Activated gamma-delta T cell treated with Interleukin-2 at 50 U/mL for 16 hours (primary cell): ENCODE measurements around the gene PML.

ENCODE experiments used
- DNase-seq: peaks from one replicate; pipeline ENCODE4 v3.0.0-alpha.2; 2020

PML gene, protein sequence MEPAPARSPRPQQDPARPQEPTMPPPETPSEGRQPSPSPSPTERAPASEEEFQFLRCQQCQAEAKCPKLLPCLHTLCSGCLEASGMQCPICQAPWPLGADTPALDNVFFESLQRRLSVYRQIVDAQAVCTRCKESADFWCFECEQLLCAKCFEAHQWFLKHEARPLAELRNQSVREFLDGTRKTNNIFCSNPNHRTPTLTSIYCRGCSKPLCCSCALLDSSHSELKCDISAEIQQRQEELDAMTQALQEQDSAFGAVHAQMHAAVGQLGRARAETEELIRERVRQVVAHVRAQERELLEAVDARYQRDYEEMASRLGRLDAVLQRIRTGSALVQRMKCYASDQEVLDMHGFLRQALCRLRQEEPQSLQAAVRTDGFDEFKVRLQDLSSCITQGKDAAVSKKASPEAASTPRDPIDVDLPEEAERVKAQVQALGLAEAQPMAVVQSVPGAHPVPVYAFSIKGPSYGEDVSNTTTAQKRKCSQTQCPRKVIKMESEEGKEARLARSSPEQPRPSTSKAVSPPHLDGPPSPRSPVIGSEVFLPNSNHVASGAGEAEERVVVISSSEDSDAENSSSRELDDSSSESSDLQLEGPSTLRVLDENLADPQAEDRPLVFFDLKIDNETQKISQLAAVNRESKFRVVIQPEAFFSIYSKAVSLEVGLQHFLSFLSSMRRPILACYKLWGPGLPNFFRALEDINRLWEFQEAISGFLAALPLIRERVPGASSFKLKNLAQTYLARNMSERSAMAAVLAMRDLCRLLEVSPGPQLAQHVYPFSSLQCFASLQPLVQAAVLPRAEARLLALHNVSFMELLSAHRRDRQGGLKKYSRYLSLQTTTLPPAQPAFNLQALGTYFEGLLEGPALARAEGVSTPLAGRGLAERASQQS

DNA sequence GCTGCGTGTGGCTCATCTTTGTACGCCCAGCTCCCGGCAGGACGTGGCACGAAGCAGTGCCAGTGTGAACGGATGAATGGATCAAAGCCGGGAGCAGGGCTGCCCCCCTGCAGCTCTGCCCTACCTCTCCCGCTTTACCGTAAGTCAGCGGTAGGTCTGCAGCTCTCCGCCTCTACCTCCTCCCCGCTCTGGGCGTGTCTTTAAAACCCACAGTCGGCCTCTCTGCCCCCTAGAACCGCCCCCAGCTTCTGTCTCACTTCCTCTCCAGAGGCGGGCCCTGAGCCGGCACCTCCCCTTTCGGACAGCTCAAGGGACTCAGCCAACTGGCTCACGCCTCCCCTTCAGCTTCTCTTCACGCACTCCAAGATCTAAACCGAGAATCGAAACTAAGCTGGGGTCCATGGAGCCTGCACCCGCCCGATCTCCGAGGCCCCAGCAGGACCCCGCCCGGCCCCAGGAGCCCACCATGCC lies at the start of gene PML:
Gene PML (plus strand): TSS at position 304 of the 471 bp plus-strand sequence. CDS start 97 bp downstream, at position 401.
- peak; percentile 90 for DNase-seq

GRCh38 chr15:73945130-73945508 lies 49.4 kb upstream of the PML start:
- no peak for DNase-seq

GRCh38 chr15:73946046-73946721 lies 48.3 kb upstream of the PML start:
- DNase-seq, result no peak

GRCh38 chr15:73946795-73947370 lies 47.6 kb upstream of the PML start:
- no peak for DNase-seq

- no peak for DNase-seq
Measured at GRCh38 chr15:73947651-73948050, 46.9 kb upstream of the PML start.

DNA sequence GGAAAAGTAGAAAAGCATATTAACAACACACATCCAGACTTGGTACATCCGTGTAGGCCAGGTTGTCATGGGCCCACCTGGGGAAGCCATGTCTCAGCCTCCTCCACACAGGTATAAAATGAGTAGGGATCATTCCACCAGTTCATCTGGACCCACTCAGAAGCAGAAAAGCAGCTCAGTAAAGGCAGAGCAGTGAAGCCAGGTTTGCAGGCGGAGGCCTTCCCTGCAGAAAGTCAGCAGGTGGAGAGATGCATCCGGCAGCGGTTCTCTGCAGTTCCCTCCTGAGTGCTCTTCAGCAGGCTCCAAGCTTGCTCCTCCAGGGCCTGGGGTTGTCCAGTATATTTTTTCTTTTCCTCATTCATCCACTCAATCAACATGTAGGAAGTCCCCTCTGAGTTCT lies 46.1 kb upstream of the PML start:
- no peak for DNase-seq

DNA sequence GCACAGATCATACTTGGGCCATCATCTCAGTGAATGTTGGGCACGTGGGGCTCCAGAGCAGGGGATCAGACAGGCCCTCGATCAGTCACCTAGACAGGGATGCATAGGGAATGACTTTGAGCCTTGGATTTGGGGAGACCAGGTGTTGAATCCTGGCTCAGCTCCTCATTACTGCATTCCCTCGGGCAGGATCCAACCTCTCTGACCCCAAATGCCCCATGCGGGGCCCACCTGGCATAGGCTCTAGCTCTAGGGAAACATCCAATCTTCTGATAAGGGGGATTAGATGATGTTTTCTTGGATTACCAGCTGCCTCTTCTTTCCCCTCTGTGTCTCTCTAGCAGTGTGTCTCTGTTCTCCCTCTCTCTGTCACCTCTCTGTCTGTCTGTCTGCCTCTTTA lies 45.5 kb upstream of the PML start:
- no peak for DNase-seq

- DNase-seq, result no peak
Measured at GRCh38 chr15:73949496-73949895, 45.0 kb upstream of the PML start.

DNA sequence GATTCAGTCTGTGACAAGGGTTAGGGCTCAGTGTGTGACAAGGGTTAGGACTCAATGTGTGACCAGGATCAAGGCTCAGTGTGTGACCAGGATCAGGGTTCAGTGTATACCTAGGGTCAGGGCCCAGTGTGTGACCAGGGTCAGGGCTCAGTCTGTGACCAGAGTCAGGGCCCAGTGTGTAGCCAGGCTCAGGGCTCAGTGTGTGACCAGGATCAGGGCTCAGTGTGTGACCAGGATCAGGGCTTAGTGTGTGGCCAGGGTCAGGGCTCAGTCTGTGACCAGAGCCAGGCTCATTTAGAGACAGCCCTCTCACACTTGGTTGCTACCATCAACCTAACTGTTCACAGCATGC lies 44.1 kb upstream of the PML start:
- DNase-seq, result no peak

GRCh38 chr15:73950831-73951561 lies 43.5 kb upstream of the PML start:
- DNase-seq, result peak; percentile 76

DNA sequence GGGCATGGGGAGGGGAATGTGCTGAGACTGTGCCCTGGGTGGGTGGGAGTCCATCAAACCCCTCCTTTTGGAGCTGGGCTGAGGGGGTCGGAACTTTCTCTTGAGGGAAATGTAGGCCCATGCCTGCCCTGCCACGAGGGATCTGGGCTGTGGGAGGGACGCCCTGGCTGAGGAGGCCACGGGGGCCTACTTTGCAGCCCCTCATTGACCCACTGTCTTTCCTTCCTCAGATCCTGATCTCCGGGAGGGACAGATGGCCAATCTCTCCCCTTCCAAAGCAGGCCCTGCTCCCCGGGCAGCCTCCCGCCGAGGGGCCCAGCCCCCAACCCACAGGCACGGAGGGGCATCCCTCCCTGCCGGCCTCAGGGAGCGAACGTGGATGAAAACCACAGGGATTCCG lies 42.9 kb upstream of the PML start:
- DNase-seq, result no peak

DNA sequence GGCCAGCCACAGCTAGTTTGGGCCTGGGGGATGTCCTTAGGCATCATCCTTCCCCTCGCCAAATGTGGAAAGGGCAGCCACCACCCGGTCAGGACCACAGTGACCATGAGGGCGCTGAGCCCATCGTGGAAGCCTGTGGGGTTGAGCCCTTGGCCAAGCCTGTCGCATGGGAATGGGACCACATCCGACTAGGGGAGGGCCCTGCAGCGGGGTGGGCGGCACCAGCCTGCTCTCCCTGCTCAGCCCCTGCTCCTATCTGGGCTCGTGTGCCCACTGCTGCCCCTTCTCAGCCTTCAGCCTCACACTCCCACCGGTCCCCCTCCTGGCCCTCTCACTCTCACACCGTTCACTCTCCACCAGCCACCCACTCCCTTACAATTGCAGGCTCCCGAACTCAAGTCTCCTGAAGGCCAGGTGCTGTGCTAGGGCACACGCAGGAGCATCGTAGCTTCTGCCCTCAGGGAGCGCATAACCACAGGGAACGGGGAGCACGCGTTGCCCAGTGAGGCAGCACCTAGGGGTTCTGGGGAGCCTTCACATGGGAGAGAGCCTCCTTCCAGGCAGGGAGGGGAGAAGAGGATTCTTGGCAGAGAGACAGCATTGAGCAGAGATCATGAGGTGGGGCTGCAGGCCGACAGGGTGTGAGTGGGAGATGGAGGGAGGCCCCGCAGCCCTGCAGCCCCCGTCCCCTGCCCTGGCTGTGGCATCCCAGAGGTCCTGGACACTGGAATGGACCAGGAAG lies 42.2 kb upstream of the PML start:
- no peak for DNase-seq

- DNase-seq, result no peak
Measured at GRCh38 chr15:73952913-73953750, 41.4 kb upstream of the PML start.

- DNase-seq, result no peak
Measured at GRCh38 chr15:73954188-73955145, 40.0 kb upstream of the PML start.

- DNase-seq, result no peak
Measured at GRCh38 chr15:73955326-73955725, 39.2 kb upstream of the PML start.

- no peak for DNase-seq
Measured at GRCh38 chr15:73955861-73956742, 38.4 kb upstream of the PML start.

- DNase-seq, result no peak
Measured at GRCh38 chr15:73956743-73957135, 37.8 kb upstream of the PML start.

- DNase-seq, result no peak
Measured at GRCh38 chr15:73957276-73957675, 37.2 kb upstream of the PML start.
